ENCODE data around the gene PACSIN2.
A peak's percentile ranks its signal among the peaks of the same experiment; 100 is the strongest.

PACSIN2 gene

DNA sequence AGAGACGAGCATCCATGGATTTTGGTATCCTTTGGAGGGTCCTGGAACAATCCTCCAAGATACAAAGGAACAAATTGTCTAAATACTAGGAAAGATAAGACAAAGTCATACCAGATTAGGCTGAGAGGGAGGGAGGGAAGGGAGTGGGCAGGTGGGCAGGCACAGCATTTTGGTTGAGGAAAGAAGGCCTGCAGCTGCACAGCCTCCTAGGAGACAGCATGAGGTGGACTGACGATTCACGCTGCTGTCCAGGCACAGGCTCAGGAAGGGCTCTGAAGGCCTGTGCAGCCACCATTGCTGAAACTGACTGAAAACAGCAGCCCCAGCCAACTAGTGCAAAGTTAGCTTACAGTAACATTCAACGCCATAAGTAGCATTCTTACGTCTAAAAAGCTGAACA lies 64.7 kb downstream of the PACSIN2 start:
- 96% methylated on average over 4 of the region's 5 CpGs for WGBS
- peaks cover 44% of the 10 kb centered on the region for H3K79me1 ChIP-seq (replicated peaks; ENCODE audit: low read length, poor library complexity, severe bottlenecking)
- no peak overlapping the region for H3K27ac ChIP-seq (ENCODE audit: low read length, poor library complexity, severe bottlenecking)
- H3K9ac ChIP-seq (ENCODE audit: low read length): no peak overlapping the region
- no peak overlapping the region for H2BK15ac ChIP-seq (ENCODE audit: low read depth, poor library complexity, severe bottlenecking)
- H2AK5ac ChIP-seq (ENCODE audit: low read length, severe bottlenecking): no peak overlapping the region
- H3K14ac ChIP-seq (ENCODE audit: low read length in 2 of 2): no peak overlapping the region
- no peak overlapping the region for H3K4me2 ChIP-seq (ENCODE audit: low read length, poor library complexity, severe bottlenecking)
- no peak overlapping the region for H2BK5ac ChIP-seq (ENCODE audit: low read depth, low read length, poor library complexity, severe bottlenecking)
- H3K4me1 ChIP-seq (ENCODE audit: control insufficient read depth, insufficient read depth, low read depth, low read length): peaks cover 30% of the 10 kb centered on the region
- no peak overlapping the region for H4K91ac ChIP-seq (ENCODE audit: low read length)
- no peak overlapping the region for H3K4me3 ChIP-seq (ENCODE audit: insufficient read depth in 1 of 2, low read depth in 1 of 2, low read length in 2 of 2)
- H3K27me3 ChIP-seq (ENCODE audit: control insufficient read depth in 1 of 2, insufficient read depth in 1 of 2, low read length in 2 of 2): no peaks in the 10 kb centered on the region
- no peak overlapping the region for H4K8ac ChIP-seq (ENCODE audit: low read length)
- H2AFZ ChIP-seq (ENCODE audit: low read depth, low read length): no peak overlapping the region
- H2BK12ac ChIP-seq (ENCODE audit: low read length in 2 of 2): no peak overlapping the region
- H3K23ac ChIP-seq (ENCODE audit: low read length in 2 of 2): no peak overlapping the region
- DNase-seq: no peak
- no peaks in the 10 kb centered on the region for H3K9me3 ChIP-seq (ENCODE audit: control insufficient read depth, low read length)
- peaks cover 11 to 17% of the 10 kb centered on the region in 2 experiments for H3K36me3 ChIP-seq (ENCODE audit: control insufficient read depth in 1 of 2, insufficient read depth in 2 of 2, low read depth in 1 of 2, low read length in 2 of 2)
- no peak overlapping the region for H3K4ac ChIP-seq (ENCODE audit: low read depth in 1 of 2, low read length in 2 of 2)
- no peak overlapping the region for H3K18ac ChIP-seq (ENCODE audit: low read depth in 1 of 2, low read length in 2 of 2)
- no peak overlapping the region for H2BK120ac ChIP-seq (ENCODE audit: low read depth, low read length)

DNA sequence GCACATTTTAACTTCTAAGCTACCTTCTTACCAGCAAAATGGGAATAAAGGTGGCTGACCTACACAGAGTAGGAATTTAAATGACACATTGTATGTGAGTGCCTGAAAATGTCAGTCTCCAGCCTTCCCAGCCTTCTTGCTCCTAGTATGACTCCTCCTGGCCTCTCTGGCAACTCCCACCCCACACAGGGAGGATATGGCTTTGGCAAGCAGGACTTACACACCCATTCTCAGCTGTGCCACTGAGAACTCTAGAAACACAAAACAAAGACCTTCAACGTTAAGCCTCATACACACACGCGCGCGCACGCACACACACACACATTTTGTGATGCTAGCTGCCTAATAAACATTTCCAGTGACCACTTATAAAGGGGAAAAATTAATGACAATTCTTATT lies 65.8 kb downstream of the PACSIN2 start:
- Histone ChIP-seq H3K4me3 (ENCODE audit: insufficient read depth in 1 of 2, low read depth in 1 of 2, low read length in 2 of 2) (no peak overlapping the region), H3K23ac (ENCODE audit: low read length in 2 of 2) (no peak overlapping the region), H3K18ac (ENCODE audit: low read depth in 1 of 2, low read length in 2 of 2) (peak overlapping the region in 1 of 2 experiments; percentile 56), H3K4me1 (ENCODE audit: control insufficient read depth, insufficient read depth, low read depth, low read length) (peaks cover 31% of the 10 kb centered on the region), H2AFZ (ENCODE audit: low read depth, low read length) (no peak overlapping the region), H2AK5ac (ENCODE audit: low read length, severe bottlenecking) (no peak overlapping the region), H3K36me3 (ENCODE audit: control insufficient read depth in 1 of 2, insufficient read depth in 2 of 2, low read depth in 1 of 2, low read length in 2 of 2) (peaks cover 7 to 18% of the 10 kb centered on the region in 2 experiments), H3K79me1 (replicated peaks; ENCODE audit: low read length, poor library complexity, severe bottlenecking) (peaks cover 41% of the 10 kb centered on the region), H3K9me3 (ENCODE audit: control insufficient read depth, low read length) (no peaks in the 10 kb centered on the region), H2BK12ac (ENCODE audit: low read length in 2 of 2) (no peak overlapping the region), H2BK5ac (ENCODE audit: low read depth, low read length, poor library complexity, severe bottlenecking) (no peak overlapping the region), H4K8ac (ENCODE audit: low read length) (no peak overlapping the region), H3K27me3 (ENCODE audit: control insufficient read depth in 1 of 2, insufficient read depth in 1 of 2, low read length in 2 of 2) (no peaks in the 10 kb centered on the region), H3K4me2 (ENCODE audit: low read length, poor library complexity, severe bottlenecking) (no peak overlapping the region), H3K9ac (ENCODE audit: low read length) (peak overlapping the region; percentile 14), H3K4ac (ENCODE audit: low read depth in 1 of 2, low read length in 2 of 2) (peak overlapping the region in 1 of 2 experiments; percentile 28), H3K27ac (ENCODE audit: low read length, poor library complexity, severe bottlenecking) (no peak overlapping the region), H2BK15ac (ENCODE audit: low read depth, poor library complexity, severe bottlenecking) (no peak overlapping the region), H4K91ac (ENCODE audit: low read length) (no peak overlapping the region), H3K14ac (ENCODE audit: low read length in 2 of 2) (peak overlapping the region in 1 of 2 experiments; percentile 12), H2BK120ac (ENCODE audit: low read depth, low read length) (no peak overlapping the region)
- no peak for DNase-seq
- WGBS: 88% methylated on average over 6 of the region's 6 CpGs

DNA sequence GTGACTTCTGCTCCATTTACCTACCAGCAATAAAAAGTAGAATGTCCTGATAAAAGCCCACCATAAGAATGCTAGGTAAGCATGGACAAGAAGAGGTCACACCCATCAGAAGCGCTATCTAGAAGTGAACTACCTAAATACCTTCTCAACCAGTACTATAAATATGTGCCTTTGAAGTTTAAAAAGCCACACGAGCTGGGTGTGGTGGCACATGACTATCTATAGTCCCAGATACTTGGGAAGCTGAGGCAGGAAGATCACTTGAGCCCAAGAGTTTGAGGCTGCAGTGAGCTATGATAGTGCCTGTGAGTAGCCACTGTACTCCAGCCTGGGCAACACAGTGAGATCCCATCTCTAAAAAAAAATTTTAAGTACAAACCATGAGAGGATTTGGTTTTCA lies 66.7 kb downstream of the PACSIN2 start:
- peaks cover 33% of the 10 kb centered on the region for H3K4me1 ChIP-seq (ENCODE audit: control insufficient read depth, insufficient read depth, low read depth, low read length)
- no peak overlapping the region for H3K14ac ChIP-seq (ENCODE audit: low read length in 2 of 2)
- H2AK5ac ChIP-seq (ENCODE audit: low read length, severe bottlenecking): no peak overlapping the region
- H2BK15ac ChIP-seq (ENCODE audit: low read depth, poor library complexity, severe bottlenecking): no peak overlapping the region
- no peak overlapping the region for H3K23ac ChIP-seq (ENCODE audit: low read length in 2 of 2)
- H3K36me3 ChIP-seq (ENCODE audit: control insufficient read depth in 1 of 2, insufficient read depth in 2 of 2, low read depth in 1 of 2, low read length in 2 of 2): peaks cover 7 to 21% of the 10 kb centered on the region in 2 experiments
- 88% methylated on average over 2 of the region's 2 CpGs for WGBS
- H4K91ac ChIP-seq (ENCODE audit: low read length): no peak overlapping the region
- no peaks in the 10 kb centered on the region for H3K27me3 ChIP-seq (ENCODE audit: control insufficient read depth in 1 of 2, insufficient read depth in 1 of 2, low read length in 2 of 2)
- H2BK120ac ChIP-seq (ENCODE audit: low read depth, low read length): no peak overlapping the region
- H2AFZ ChIP-seq (ENCODE audit: low read depth, low read length): no peak overlapping the region
- H4K8ac ChIP-seq (ENCODE audit: low read length): no peak overlapping the region
- no peak overlapping the region for H3K4ac ChIP-seq (ENCODE audit: low read depth in 1 of 2, low read length in 2 of 2)
- no peaks in the 10 kb centered on the region for H3K9me3 ChIP-seq (ENCODE audit: control insufficient read depth, low read length)
- H3K18ac ChIP-seq (ENCODE audit: low read depth in 1 of 2, low read length in 2 of 2): no peak overlapping the region
- H3K9ac ChIP-seq (ENCODE audit: low read length): no peak overlapping the region
- no peak overlapping the region for H3K4me2 ChIP-seq (ENCODE audit: low read length, poor library complexity, severe bottlenecking)
- DNase-seq: no peak
- H3K27ac ChIP-seq (ENCODE audit: low read length, poor library complexity, severe bottlenecking): no peak overlapping the region
- peaks cover 42% of the 10 kb centered on the region for H3K79me1 ChIP-seq (replicated peaks; ENCODE audit: low read length, poor library complexity, severe bottlenecking)
- H3K4me3 ChIP-seq (ENCODE audit: insufficient read depth in 1 of 2, low read depth in 1 of 2, low read length in 2 of 2): no peak overlapping the region
- no peak overlapping the region for H2BK5ac ChIP-seq (ENCODE audit: low read depth, low read length, poor library complexity, severe bottlenecking)
- no peak overlapping the region for H2BK12ac ChIP-seq (ENCODE audit: low read length in 2 of 2)

DNA sequence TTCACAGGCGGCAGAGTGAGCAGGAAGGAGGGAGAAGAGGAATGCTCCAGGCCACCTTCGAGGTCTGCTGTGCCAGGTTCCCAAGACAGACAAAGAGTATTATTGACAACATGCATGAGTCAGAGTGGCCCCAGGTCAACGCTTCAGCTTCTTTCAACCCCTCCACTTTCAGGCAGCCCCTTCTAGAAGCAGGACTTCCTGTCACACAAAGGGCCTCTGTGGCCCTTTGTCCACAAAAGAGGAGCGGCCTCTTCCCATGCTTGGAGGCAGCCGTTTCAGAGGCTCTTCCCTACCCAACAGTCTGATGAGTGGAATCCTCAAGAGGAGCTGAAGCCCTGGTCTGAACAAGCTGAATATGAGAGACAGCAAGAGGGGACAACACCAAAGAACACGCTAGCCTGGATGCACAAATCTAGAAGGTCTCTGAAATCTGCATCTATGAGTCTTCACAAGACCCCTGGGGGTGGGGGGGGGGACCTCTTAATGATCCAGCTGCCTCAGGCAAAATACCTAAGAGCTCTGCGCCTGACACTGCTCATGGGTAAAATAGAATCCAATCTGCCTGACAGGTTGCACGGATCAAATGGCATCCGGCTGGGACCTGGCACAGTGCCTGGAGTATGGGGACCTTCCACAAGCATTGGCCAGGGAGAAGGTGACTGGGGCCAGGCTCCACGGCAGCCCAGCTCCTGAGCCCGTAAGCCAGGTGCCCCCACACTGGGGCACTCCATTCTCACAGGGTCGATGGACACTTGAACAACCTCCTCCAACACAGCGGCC lies 67.5 kb downstream of the PACSIN2 start:
- peak overlapping the region in 1 of 2 experiments; percentile 50 for H3K14ac ChIP-seq (ENCODE audit: low read length in 2 of 2)
- H3K27me3 ChIP-seq (ENCODE audit: control insufficient read depth in 1 of 2, insufficient read depth in 1 of 2, low read length in 2 of 2): no peaks in the 10 kb centered on the region
- H3K27ac ChIP-seq (ENCODE audit: low read length, poor library complexity, severe bottlenecking): no peak overlapping the region
- H3K23ac ChIP-seq (ENCODE audit: low read length in 2 of 2): no peak overlapping the region
- peak; percentile 67 for DNase-seq
- H2AK5ac ChIP-seq (ENCODE audit: low read length, severe bottlenecking): no peak overlapping the region
- peak overlapping the region; percentile 15 to 22 for H3K4ac ChIP-seq (ENCODE audit: low read depth in 1 of 2, low read length in 2 of 2)
- H3K4me1 ChIP-seq (ENCODE audit: control insufficient read depth, insufficient read depth, low read depth, low read length): peaks cover 33% of the 10 kb centered on the region
- H2BK5ac ChIP-seq (ENCODE audit: low read depth, low read length, poor library complexity, severe bottlenecking): no peak overlapping the region
- H3K4me3 ChIP-seq (ENCODE audit: insufficient read depth in 1 of 2, low read depth in 1 of 2, low read length in 2 of 2): no peak overlapping the region
- no peak overlapping the region for H3K9ac ChIP-seq (ENCODE audit: low read length)
- 70% methylated on average over 12 of the region's 13 CpGs for WGBS
- H3K79me1 ChIP-seq (replicated peaks; ENCODE audit: low read length, poor library complexity, severe bottlenecking): peaks cover 43% of the 10 kb centered on the region
- H2BK12ac ChIP-seq (ENCODE audit: low read length in 2 of 2): no peak overlapping the region
- H3K36me3 ChIP-seq (ENCODE audit: control insufficient read depth in 1 of 2, insufficient read depth in 2 of 2, low read depth in 1 of 2, low read length in 2 of 2): peaks cover 7 to 21% of the 10 kb centered on the region in 2 experiments
- peak overlapping the region; percentile 40 to 54 for H3K18ac ChIP-seq (ENCODE audit: low read depth in 1 of 2, low read length in 2 of 2)
- no peaks in the 10 kb centered on the region for H3K9me3 ChIP-seq (ENCODE audit: control insufficient read depth, low read length)
- H4K91ac ChIP-seq (ENCODE audit: low read length): no peak overlapping the region
- H3K4me2 ChIP-seq (ENCODE audit: low read length, poor library complexity, severe bottlenecking): no peak overlapping the region
- H2BK15ac ChIP-seq (ENCODE audit: low read depth, poor library complexity, severe bottlenecking): no peak overlapping the region
- H2AFZ ChIP-seq (ENCODE audit: low read depth, low read length): no peak overlapping the region
- H2BK120ac ChIP-seq (ENCODE audit: low read depth, low read length): no peak overlapping the region
- H4K8ac ChIP-seq (ENCODE audit: low read length): peak overlapping the region; percentile 71
